ENCODE measurements around the gene PLRG1.

Gene PLRG1

DNA sequence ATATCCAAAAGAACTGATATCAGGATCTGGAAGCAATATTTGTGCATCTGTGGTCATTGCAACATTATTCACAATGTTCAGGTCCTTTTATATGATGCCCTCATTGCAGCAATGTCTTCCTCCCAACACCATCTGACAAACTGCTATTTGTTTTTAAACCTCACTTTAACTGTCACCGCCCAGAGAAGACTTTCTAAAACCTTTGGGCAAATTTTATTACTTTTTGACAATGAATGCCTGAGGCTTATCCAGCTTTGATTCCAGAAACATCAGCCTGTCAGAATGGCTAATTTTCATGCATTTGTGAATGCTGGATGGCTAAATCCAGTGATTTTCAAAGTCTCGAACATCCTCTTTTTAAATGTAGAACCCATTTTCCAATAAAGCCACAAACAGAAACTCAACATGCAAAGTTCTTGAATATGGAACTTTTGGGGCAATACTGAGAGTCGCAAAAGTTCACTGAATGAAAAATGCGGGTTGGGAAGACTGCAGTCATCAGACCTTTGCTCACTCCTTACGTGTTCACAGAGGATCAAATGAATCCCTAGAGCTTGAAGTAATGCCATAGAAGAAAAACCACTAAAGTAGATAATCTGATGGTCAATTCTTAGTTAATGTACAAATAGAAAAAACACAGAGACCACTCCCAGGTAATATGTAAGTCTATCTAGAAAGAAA, 23.1 kb upstream of the PLRG1 start:
- DNase-seq = no peak

DNA sequence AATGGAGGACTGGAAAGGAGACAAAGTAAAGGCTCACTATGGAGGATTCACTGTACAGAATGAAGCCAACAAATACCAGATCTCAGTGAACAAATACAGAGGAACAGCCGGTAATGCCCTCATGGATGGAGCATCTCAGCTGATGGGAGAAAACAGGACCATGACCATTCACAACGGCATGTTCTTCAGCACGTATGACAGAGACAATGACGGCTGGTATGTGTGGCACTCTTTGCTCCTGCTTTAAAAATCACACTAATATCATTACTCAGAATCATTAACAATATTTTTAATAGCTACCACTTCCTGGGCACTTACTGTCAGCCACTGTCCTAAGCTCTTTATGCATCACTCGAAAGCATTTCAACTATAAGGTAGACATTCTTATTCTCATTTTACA, 19.4 kb upstream of the PLRG1 start:
- DNase-seq = no peak

DNA sequence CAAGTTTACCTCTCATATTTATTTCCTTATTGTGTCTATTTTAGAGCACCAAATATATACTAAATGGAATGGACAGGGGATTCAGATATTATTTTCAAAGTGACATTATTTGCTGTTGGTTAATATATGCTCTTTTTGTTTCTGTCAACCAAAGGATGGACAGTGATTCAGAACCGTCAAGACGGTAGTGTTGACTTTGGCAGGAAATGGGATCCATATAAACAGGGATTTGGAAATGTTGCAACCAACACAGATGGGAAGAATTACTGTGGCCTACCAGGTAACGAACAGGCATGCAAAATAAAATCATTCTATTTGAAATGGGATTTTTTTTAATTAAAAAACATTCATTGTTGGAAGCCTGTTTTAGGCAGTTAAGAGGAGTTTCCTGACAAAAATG, 18.8 kb upstream of the PLRG1 start:
- DNase-seq = no peak

DNA sequence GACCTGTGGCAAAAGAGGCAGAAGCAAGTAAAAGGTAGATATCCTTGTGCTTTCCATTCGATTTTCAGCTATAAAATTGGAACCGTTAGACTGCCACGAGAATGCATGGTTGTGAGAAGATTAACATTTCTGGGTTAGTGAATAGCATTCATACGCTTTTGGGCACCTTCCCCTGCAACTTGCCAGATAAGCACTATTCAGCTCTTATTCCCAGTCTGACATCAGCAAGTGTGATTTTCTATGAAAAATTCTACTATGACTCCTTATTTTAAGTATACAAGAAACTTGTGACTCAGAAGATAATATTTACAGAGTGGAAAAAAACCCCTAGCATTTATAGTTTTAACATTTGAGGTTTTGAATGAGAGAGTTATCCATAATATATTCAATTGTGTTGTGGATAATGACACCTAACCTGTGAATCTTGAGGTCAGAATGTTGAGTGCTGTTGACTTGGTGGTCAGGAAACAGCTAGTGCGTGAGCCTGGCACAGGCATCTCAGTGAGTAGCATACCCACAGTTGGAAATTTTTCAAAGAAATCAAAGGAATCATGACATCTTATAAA, 16.5 kb upstream of the PLRG1 start:
- DNase-seq = no peak

DNA sequence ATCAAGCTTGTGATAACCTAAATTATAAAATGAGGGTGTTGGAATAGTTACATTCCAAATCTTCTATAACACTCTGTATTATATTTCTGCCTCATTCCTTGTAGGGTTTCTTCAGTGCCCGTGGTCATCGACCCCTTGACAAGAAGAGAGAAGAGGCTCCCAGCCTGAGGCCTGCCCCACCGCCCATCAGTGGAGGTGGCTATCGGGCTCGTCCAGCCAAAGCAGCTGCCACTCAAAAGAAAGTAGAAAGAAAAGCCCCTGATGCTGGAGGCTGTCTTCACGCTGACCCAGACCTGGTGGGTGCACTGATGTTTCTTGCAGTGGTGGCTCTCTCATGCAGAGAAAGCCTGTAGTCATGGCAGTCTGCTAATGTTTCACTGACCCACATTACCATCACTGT, 15.5 kb upstream of the PLRG1 start:
- DNase-seq = no peak

DNA sequence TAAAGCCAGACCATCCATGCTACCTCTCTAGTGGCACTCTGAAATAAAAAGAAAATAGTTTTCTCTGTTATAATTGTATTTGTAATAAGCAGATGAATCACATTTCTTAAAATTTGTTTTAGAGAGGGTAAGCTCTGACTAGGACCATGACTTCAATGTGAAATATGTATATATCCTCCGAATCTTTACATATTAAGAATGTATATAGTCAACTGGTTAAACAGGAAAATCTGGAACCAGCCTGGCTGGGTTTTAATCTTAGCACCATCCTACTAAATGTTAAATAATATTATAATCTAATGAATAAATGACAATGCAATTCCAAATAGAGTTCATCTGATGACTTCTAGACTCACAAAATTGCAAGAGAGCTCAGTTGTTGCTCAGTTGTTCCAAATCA, 14.1 kb upstream of the PLRG1 start:
- DNase-seq = no peak

DNA sequence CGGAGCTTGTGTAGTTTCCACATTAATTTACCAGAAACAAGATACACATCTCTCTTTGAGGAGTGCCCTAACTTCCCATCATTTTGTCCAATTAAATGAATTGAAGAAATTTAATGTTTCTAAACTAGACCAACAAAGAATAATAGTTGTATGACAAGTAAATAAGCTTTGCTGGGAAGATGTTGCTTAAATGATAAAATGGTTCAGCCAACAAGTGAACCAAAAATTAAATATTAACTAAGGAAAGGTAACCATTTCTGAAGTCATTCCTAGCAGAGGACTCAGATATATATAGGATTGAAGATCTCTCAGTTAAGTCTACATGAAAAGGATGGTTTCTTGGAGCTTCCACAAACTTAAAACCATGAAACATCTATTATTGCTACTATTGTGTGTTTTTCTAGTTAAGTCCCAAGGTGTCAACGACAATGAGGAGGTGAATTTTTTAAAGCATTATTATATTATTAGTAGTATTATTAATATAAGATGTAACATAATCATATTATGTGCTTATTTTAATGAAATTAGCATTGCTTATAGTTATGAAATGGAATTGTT, 12.6 kb upstream of the PLRG1 start, which contains the start of gene FGB:
TSS of gene FGB (plus strand) at position 315 of the 558 bp plus-strand sequence. CDS start at position 323, 8 bp downstream.
- DNase-seq = no peak

DNA sequence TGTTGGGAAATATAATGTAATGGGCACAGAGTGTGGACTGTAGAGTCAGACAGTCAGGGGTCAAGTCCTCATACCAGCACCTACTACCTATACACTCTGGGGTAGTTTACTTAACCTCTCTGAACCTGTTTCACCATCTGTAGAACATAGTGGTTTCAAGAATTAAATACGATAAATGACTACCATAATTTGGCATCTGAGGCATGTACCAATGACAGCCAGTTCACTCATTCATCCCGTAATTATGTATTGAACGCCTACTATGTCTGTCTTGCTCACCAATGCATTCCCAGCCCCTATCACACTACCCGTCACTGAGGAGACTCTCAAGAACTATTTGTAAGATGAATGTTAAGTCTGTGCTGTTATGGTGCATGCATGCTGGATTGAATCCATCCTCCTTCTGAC, 10.6 kb upstream of the PLRG1 start:
- no peak for DNase-seq

DNA sequence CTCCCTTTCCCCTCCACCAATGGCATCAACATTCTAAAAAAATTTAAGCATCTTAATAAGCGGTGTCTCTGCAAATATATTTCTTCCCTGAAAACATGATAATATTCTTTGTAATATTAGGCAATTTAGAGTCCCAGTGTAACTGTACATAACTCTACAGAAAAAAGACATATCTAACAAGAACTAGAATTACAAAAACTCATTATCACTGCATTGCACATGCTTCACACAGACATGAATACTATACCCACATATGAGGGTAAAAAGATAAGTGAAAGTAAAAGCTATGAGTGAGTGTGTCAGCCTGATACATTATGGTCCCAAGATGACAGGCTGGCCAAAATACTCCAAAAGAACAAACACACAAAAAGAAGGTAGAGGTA, 10.2 kb upstream of the PLRG1 start:
- no peak for DNase-seq

DNA sequence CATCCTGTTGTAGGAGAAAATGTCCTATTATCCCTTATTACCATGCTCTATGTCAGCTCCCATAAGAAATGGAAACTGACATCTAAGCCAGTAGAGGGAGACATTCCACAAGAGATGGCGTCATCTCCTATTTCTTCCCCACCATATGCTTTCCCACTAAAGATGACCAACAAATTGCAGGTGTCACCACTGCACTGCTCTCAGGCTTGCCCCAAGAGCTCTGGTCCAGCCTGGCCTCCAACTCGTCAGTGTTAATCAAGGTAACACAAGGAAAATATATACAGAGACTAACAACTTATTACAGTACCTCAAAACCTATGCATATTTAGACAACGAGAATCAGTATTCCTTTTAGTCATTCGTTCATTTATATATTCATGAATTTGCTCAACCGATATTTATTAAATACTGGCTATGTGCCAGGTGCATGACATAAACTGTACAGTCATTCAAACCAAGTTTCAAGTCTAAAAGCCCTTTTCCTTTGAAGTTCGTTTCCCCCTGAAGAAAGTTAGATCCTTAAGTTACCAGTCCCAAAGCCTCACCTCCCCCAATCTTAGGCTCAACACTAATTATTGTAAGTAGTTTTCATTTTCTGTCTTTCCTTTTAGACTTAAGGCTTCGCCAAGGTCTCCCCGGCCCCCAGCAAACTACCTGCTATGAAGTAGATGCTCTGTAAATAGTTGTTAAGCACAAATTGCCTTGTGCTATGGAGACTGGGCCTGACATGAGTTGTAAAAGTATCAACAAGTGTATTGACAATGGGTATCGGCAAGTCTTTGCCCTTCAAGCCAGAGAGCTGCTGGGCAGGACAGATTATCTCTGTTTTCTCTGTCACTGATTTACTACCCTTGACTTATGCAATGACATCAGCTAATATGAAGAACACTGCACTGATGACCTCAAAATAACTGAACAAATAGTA, 9.6 kb upstream of the PLRG1 start:
- no peak for DNase-seq

DNA sequence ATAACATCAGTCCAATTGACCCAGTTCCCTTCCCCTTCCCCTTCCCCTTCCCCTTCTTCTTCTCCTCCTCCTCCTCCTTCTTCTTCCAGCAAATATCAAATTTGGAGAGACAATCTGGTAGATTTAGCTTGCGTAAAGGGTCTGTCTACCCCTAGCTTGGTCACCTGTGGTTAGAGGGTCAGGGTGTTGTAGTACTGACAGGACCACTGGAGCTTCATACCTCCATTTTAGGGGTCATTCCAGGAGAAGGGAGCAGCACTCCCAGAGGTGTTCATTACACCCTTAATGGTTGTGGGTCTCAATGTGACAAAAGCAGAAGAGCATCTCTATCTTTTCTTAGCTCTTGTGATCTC, 8.9 kb upstream of the PLRG1 start:
- no peak for DNase-seq

DNA sequence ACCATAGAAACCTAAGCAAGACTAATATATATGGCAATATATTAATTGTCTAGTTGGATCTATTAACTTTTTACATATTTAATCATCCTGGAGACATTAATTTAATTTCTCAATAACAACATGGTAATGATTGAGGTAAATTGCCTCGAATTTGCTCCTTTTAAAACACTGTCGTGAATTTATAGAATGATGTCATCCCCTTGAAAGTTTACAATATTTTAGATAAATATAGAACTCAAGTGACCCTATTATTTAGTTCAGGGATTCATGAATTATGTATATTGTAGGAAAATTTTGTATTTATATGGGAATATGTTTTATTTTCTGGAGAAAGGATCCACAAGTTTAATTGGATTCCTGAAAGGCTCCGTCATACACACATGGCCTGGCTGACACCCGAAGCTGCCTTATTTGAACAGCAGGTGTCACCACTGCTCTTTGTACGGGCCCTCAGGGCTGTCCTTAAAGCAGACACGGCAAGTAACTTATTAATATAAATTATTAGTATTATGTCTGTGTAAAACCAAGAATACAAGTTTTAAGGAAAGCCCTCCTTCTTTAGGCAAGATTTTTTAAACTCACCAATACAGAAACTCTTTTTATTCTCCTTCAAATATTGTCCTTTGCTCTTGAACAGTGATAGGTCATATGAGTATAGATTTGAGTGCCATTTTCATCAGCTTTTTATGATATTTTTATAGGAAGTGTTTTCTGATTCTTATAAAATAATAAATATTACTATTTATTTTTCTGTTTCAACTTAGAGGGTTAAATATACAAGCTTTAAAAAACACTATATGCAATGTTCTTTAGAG, 1.9 kb upstream of the PLRG1 start:
- no peak for DNase-seq

DNA sequence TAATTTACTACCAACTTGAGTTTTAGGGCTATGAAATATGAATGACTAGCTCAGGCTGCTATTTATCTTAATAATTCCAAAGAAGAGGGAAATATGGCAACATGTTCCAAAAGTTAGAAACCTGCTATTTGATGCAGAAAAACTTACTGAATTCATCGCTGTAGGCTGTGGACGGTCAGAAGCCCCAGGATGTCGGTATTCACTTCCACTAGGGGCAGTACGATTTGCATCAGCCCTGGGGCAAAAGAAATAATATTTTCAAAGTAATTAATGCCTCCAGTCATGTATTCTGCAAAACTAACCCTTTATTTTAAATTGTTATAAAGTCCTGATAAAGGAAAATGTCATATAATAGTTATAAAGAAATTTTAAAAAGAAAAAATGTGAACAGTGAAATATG, 4.5 kb downstream of the PLRG1 start:
- DNase-seq = no peak

DNA sequence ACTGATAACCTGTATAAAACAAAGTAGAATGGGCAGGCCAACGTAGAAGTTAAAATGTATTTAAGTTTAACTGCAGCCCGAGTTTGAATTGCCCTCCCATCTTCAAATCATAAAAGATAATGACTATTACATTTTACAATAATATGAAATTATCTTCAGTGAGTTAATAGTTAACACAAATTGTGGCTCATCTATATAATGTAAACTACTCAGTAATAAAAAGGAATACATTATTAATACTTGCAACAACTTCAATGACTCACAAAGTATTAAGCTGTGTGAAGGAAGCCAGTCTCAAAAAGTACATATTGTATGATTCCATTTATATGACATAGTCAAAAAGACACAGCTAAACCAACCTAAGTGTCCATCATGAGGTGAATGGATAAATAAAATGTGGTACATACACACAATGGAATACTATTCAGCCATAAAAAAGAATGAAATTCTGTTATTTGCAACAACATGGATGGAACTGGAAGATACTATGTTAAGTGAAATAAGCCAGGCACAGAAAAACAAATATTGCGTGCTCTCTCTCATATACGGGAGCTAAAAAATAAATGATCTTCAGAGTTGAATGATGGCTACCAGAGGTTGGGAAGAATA, 7.8 kb downstream of the PLRG1 start:
- no peak for DNase-seq

DNA sequence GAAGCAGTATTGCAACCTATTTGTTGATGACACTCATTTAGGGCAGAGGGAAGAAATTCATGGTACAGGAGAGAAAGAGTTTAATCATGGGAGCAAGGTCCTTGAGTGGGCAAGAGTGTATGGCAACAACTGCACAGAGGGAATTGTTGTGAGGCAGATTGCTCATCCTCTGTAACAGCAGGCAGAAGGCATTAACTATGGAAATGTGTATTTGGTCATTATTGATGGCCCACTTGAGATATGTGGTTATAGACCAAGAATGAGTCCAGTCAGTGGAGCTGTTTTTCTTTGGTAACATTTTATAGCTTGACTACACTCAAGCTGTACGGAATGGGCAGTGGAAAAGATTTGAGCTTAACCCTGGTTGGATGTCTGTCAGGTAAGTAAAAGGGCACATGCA, 15.9 kb downstream of the PLRG1 start:
- no peak for DNase-seq

DNA sequence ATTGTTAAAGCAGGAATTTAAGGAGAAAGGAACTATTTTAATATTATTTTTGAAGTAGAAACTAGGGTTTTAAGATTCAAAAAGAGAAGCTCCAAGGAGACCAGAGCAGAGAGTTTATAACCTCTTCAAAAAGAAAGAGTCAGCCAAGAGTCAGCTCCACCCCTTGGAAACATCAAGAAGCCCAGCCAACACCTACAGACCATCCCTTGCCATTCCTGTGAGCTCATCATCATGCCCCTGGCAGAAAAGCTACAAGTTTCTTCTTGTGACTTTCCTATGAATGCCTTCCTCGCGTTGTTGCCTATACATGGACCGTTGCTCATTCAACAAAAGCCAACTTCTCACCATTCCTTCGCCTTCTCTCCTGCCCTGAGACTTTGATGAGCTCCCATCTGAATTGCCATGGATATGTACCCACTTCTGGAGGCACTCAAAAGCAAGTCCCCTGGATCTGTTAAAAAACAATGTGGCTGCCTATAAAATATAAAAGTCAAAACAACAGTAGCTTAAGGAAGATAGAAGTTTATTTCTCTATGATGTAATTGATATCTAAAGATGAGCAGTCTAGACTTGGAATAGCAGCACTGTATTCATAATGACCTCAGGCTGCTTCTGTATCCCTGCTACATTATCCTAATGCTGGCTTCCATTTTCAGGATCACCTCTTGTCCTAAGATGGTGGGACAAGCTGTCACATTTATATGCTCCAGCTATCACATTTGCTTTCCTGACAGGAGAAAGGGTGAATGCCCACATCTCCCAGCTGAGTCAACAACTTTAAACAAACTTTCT, 20.3 kb downstream of the PLRG1 start:
- DNase-seq = no peak

DNA sequence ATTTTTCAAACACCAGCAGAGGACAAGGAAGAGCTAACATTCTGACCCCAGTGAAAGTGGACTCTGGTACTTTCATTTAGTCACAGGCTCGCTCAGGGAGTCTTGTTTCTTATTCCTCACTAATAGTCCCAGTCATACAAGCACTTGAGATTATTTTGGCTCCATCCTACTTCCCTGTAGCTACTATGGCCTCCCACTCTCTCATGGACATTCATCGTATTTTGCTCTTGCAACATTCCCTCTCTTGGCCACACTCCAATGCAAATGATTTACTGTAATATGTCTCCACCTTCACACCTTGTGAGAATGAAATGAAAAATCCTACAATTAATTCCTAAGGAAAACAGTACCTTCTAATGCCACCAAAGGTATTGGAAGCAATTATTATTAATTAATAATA, 21.3 kb downstream of the PLRG1 start:
- no peak for DNase-seq

DNA sequence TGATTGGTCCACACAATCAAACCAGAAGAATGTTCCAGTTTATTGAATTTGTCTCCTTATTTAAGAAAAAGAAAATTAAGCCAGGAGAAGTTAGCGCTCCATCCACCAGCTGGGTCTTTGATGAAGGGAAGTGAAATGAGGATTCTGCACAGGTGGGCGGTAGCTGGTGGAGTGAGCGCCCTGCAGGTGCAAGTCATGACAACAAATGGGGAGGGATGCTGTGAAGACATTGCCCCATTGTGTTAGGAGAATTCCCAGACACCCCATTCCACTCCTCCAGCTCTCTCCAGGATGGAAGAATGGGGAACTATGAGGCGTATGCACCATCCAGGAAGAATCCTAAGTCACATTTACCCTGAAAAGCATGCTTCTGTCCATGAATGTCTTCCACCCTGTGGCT, 22.9 kb downstream of the PLRG1 start:
- no peak for DNase-seq

DNA sequence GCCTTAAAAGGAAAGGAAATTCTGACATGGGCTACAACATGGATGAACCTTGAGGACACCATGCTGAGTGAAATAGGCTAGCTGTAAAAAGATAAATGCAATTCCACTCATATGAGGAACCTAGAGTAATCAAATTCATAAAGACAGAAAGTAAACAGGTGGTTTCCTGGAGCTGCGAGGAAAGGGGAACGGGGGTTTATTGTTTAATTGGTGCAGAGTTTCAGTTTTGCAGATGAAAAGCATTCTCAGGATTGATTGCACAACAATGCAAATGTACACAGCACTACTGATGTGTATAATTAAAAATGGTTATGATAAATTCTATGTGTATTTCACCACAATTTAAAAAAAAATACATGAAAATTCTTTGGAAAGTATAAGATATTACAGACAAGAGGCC, 24.0 kb downstream of the PLRG1 start:
- no peak for DNase-seq

DNA sequence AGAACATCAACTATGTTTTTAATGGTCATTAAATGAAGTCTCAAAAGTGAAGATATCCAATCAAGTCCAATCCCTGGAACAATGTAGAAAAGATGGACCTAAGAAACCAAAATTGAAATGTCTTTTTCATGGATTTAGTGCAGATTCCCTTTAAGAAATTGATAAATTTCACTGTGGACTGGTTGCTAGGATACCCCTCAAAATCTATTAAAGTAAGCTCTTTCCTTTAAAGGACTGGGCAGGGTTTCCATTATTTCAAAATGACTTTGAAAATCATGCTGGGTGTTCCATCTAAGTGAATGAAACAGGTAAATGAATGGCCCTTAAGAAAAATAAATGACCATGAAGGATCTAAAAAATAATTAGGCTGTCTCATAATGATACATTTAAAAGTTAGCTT, 28.6 kb downstream of the PLRG1 start:
- DNase-seq = no peak

DNA sequence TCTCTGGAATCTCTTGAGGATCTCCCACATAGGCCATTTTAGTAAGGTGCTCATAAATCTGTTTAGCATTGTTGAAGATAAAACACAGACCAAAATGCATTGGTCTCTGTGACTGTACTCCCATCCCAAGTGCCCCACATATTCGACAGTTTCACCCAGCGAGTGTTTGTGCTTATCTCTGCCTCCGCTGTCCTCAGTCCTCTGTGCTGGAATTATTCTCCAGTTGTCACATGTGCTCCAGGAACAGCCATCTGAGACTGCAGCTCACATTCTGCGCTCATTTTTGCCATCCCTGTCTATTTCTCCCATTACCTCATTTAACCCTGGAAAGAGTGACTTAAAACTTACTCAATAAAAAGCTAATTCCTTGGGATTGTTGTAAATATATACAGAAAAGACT, 31.0 kb downstream of the PLRG1 start:
- DNase-seq = no peak

DNA sequence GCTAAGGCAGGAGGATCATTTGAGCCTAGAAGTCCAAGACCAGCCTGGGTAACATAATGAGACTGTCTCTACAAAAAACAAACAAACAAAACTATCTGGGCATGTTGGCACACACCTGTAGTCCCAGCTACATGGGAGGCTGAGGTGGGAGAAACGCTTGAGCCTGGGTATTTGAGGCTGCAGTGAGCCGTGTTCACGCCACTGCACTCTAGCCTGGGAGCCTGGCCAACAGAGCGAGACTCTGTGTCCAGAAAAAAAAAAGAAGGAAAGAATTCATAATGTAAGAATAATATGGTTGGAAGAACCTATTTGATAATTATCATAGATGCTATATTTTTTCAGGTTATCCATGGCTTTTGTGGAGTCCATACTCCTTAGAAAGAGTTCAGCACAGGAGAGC, 32.6 kb downstream of the PLRG1 start:
- no peak for DNase-seq

Data from NCI-H187 treated with DMSO at 0.1 percent for 48 hours (cell line).